Endometrial microvascular endothelial cells (primary cell): ENCODE measurements around the gene MRPL44. TPM values are rescaled to one million over a fixed set of nuclear protein-coding genes. Genes with fewer than 3 reads are reported as not detected.
"Not testable (repeated sequence)": the region's sequence is repeated elsewhere in the genome, so short reads cannot be mapped to it uniquely, and the experiment has no call there.

Experiments
- in situ Hi-C: cut with HindIII; loops from 2 replicates; pipeline ENCODE4 v1.10.0; 2017; ENCODE audit warnings: low sequenced_read_pairs, low pct_unique_long_range_greater_than_20kb; ENCODE audit errors: inconsistent ontology term
- total RNA-seq: library from RNA; depleted of rRNA; stranded (reverse); fragments of >200 nt; gene quantifications from one replicate; pipeline ENCODE4 v1.2.3, GENCODE V29; 2015; ENCODE audit errors: inconsistent ontology term

The MRPL44 gene
- total RNA-seq, 1 donor from 2014 or later: 46.7 TPM

GRCh38 chr2:223934870-223935269 lies 22.4 kb upstream of the MRPL44 start:
- in situ Hi-C loops: no loop called here

GRCh38 chr2:223935459-223936125 lies 21.7 kb upstream of the MRPL44 start:
- in situ Hi-C loops: no loop called here

GRCh38 chr2:223936862-223937326 lies 20.4 kb upstream of the MRPL44 start:
- in situ Hi-C loops: no loop called here

- in situ Hi-C loops: no loop called here
These were observed 19.7 kb upstream of the MRPL44 start for GRCh38 chr2:223937535-223937934.

GRCh38 chr2:223939438-223939837 lies 17.8 kb upstream of the MRPL44 start:
- in situ Hi-C loops: not testable (repeated sequence)

GRCh38 chr2:223941579-223942277 lies 15.5 kb upstream of the MRPL44 start:
- in situ Hi-C loops: no loop called here

- in situ Hi-C loops: no loop called here
These were observed 14.1 kb upstream of the MRPL44 start for GRCh38 chr2:223943135-223943534.

GRCh38 chr2:223943561-223944008 lies 13.7 kb upstream of the MRPL44 start:
- in situ Hi-C loops: no loop called here

- in situ Hi-C loops: no loop called here
These were observed 13.0 kb upstream of the MRPL44 start for GRCh38 chr2:223944166-223944702.

GRCh38 chr2:223944703-223945531 lies 12.3 kb upstream of the MRPL44 start, which contains the start of gene WDFY1:
TSS of gene WDFY1 (minus strand) at chr2:223945335. CDS start at chr2:223945284, 51 bp downstream.
- in situ Hi-C loops: no loop called here

GRCh38 chr2:223945755-223946154 lies 11.5 kb upstream of the MRPL44 start:
- in situ Hi-C loops: no loop called here

- in situ Hi-C loops: no loop called here
These were observed 9.5 kb upstream of the MRPL44 start for GRCh38 chr2:223947711-223948205.

GRCh38 chr2:223949241-223949840 lies 7.9 kb upstream of the MRPL44 start:
- in situ Hi-C loops: no loop called here

GRCh38 chr2:223950448-223951347 lies 6.6 kb upstream of the MRPL44 start:
- in situ Hi-C loops: no loop called here

GRCh38 chr2:223952280-223952968 lies 4.8 kb upstream of the MRPL44 start:
- in situ Hi-C loops: no loop called here

GRCh38 chr2:223954401-223954800 lies 2.9 kb upstream of the MRPL44 start:
- in situ Hi-C loops: no loop called here

GRCh38 chr2:223956300-223956699 lies 963 bp upstream of the MRPL44 start:
- in situ Hi-C loops: no loop called here
